Measurements from ENCODE around the gene LALBA.
"Not testable (repeated sequence)": the region's sequence is repeated elsewhere in the genome, so short reads cannot be mapped to it uniquely, and the experiment has no call there.

Gene LALBA

DNA sequence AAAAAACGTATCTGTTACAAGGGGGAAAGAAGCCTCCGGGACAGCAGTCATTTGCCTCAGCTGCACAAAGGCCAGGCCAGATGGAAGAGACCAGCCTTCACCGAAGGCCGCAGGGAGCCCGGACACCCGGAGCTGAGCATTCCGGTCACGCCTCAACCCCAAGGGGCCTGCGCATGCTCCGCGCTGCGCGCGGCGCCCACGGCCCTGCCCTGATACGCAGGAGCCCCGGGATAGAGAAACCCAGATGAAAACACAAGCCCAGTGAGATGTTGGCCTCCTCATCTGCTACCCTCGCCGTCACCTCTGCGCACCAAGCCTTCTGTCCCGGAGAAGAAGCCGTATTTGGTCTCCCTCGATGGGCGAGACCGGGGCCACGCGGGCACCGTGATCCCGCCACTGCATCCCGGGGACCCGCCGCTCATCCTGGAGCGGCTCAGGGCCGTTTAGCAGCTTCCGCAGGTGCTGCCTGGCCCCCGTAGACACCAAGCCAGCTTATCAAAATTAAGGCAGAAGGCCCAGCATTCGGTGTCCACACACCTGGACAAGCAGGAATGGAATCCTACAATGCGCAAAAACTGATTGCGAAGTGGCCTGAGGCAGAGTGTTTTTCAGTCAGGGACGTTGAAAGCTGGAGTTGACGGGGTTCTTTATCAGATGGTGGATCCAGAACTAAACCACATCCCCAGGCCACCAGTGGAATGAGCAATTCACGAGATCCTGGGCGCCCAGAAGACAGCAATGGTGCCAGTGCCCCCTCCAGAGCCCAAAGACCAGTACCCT lies 41.8 kb downstream of the LALBA start:
- DNase-seq, result no peak

DNA sequence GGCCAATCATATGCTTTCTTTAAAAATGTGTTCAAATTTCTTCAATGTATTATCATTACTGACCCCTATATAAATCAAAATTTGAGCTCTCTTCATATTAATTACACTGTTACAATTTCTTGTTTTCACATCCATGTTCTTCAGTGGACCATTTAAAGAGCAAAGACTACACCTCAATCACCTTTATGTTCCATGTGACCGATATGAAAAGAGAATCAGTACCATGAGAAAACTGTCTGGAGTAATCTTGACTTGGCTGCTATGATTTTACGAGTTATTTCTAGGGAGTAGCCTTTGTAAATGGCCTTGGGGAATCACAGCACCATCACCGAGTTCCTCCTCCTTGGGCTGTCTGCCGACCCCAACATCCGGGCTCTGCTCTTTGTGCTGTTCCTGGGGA lies 44.5 kb downstream of the LALBA start, which contains the start of gene OR8S1:
OR8S1 (plus strand) TSS at position 301 of the 400 bp plus-strand sequence; CDS start at position 301, 0 bp downstream.
- no peak for DNase-seq

DNA sequence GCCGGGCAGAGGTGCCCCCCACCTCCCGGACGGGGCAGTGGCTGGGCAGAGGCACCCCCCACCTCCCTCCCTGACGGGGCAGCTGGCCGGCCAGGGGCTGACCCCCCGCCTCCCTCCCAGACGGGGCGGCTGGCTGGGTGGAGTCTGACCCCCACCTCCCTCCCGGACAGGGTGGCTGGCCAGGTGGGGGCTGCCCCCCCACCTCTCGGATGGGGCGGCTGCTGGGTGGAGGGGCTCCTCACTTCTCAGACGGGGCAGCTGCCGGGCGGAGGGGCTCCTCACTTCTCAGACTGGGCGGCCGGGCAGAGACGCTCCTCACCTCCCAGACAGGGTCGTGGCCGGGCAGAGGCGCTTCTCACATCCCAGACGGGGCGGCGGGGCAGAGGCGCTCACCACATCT lies 49.5 kb downstream of the LALBA start:
- DNase-seq, result not testable (repeated sequence)

All from femur (tissue), 1 donor.